ENCODE results near the gene TAGAP.
"Not testable (repeated sequence)": the region's sequence is repeated elsewhere in the genome, so short reads cannot be mapped to it uniquely, and the experiment has no call there.

The TAGAP gene

GRCh38 chr6:159030168-159030567, 14.6 kb downstream of the TAGAP start:
- Histone ChIP-seq H3K36me3 (ENCODE audit: control insufficient read depth in 1 of 2, insufficient read depth in 2 of 2, low read length in 2 of 2) (no peaks in the 10 kb centered on the region), H3K4me1 (ENCODE audit: control insufficient read depth in 1 of 2, insufficient read depth in 2 of 2, low read length in 2 of 2) (no peaks in the 10 kb centered on the region), H3K27me3 (ENCODE audit: low read depth, low read length) (no peaks in the 10 kb centered on the region), H3K9me3 (ENCODE audit: control insufficient read depth in 1 of 2, low read length in 2 of 2) (peaks cover 0 to 3% of the 10 kb centered on the region in 2 donors), H3K4me3 (ENCODE audit: low read depth in 1 of 2, low read length in 2 of 2) (no peak overlapping the region), H3K27ac (ENCODE audit: low read length) (no peak overlapping the region)

GRCh38 chr6:159025224-159025623, 19.6 kb downstream of the TAGAP start:
- H3K36me3 ChIP-seq (ENCODE audit: control insufficient read depth in 1 of 2, insufficient read depth in 2 of 2, low read length in 2 of 2); H3K4me1 ChIP-seq (ENCODE audit: control insufficient read depth in 1 of 2, insufficient read depth in 2 of 2, low read length in 2 of 2); H3K27me3 ChIP-seq (ENCODE audit: low read depth, low read length); H3K27ac ChIP-seq (ENCODE audit: low read length); H3K4me3 ChIP-seq (ENCODE audit: low read depth in 1 of 2, low read length in 2 of 2): not testable (repeated sequence)
- peaks cover 3 to 18% of the 10 kb centered on the region in 2 donors for H3K9me3 ChIP-seq (ENCODE audit: control insufficient read depth in 1 of 2, low read length in 2 of 2)

DNA sequence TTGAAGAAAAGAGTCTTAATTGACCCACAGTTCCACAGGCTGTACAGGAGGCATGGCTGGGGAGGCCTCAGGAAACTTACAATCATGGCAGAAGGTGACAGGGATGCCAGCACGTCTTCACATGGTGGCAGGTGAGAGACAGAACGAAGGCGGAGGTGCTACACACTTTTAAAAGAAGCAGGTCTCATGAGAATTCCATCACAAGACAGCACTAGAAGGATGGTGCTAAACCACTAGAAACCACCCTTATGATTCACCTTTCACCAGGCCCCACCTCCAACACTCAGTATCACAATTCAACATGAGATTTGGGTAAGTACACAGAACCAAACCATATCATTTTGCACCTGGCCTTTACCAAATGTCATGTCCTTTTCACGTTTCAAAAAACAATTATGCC, 20.9 kb downstream of the TAGAP start:
- peaks cover 3 to 18% of the 10 kb centered on the region in 2 donors for H3K9me3 ChIP-seq (ENCODE audit: control insufficient read depth in 1 of 2, low read length in 2 of 2)
- H3K4me1 ChIP-seq (ENCODE audit: control insufficient read depth in 1 of 2, insufficient read depth in 2 of 2, low read length in 2 of 2) = no peaks in the 10 kb centered on the region
- H3K4me3 ChIP-seq (ENCODE audit: low read depth in 1 of 2, low read length in 2 of 2) = no peak overlapping the region
- no peaks in the 10 kb centered on the region for H3K36me3 ChIP-seq (ENCODE audit: control insufficient read depth in 1 of 2, insufficient read depth in 2 of 2, low read length in 2 of 2)
- H3K27me3 ChIP-seq (ENCODE audit: low read depth, low read length) = no peaks in the 10 kb centered on the region
- H3K27ac ChIP-seq (ENCODE audit: low read length) = no peak overlapping the region

- Histone ChIP-seq H3K9me3 (ENCODE audit: control insufficient read depth in 1 of 2, low read length in 2 of 2) (peaks cover 3 to 18% of the 10 kb centered on the region in 2 donors), H3K27ac (ENCODE audit: low read length) (no peak overlapping the region), H3K36me3 (ENCODE audit: control insufficient read depth in 1 of 2, insufficient read depth in 2 of 2, low read length in 2 of 2) (no peaks in the 10 kb centered on the region), H3K4me3 (ENCODE audit: low read depth in 1 of 2, low read length in 2 of 2) (no peak overlapping the region), H3K4me1 (ENCODE audit: control insufficient read depth in 1 of 2, insufficient read depth in 2 of 2, low read length in 2 of 2) (no peaks in the 10 kb centered on the region), H3K27me3 (ENCODE audit: low read depth, low read length) (no peaks in the 10 kb centered on the region)
Observed at GRCh38 chr6:159020011-159020410, 24.8 kb downstream of the TAGAP start.

DNA sequence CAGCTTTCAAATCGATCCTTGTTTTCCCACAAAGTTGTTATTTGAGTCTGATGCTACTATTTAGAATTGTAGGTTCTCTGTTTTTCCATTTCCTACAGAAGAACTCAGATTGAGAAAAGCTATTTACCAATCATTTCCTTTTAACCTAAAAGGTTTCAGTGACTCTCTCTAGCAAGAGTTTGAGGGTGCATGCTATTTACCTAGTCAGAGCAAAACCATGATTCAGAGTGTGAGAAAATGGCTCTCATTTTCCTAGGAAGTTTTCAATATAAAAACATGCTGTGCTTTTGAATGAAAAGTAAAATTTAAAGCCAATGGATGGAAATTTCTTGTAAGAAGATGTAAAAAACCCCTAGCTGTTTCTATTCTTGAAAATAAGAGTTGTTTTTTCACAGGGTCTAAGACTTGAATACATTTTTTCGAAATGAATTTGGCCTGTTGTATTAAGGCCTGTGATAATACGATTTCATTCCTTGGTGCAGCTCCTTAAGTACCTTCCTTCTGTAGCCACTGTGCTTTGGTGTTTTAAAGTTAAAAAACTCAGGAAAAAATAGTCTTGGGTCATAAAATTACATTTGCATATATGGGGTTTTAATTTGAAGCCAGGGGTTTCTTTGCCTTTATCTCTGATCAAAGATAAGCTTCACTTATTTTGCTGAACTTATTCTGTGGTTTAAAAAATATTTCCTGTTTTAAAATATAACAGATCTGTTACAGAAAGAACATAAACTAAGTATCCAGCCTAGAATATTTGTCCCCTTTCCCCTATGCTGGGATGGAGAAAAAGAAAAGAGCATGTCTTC, 26.8 kb downstream of the TAGAP start:
- Histone ChIP-seq H3K4me3 (ENCODE audit: low read depth in 1 of 2, low read length in 2 of 2) (no peak overlapping the region), H3K9me3 (ENCODE audit: control insufficient read depth in 1 of 2, low read length in 2 of 2) (peaks cover 0 to 5% of the 10 kb centered on the region in 2 donors), H3K27me3 (ENCODE audit: low read depth, low read length) (no peaks in the 10 kb centered on the region), H3K4me1 (ENCODE audit: control insufficient read depth in 1 of 2, insufficient read depth in 2 of 2, low read length in 2 of 2) (no peaks in the 10 kb centered on the region), H3K27ac (ENCODE audit: low read length) (no peak overlapping the region), H3K36me3 (ENCODE audit: control insufficient read depth in 1 of 2, insufficient read depth in 2 of 2, low read length in 2 of 2) (no peaks in the 10 kb centered on the region)

GRCh38 chr6:159014406-159014805, 30.4 kb downstream of the TAGAP start:
- no peak overlapping the region for H3K4me3 ChIP-seq (ENCODE audit: low read depth in 1 of 2, low read length in 2 of 2)
- no peak overlapping the region for H3K27ac ChIP-seq (ENCODE audit: low read length)
- no peaks in the 10 kb centered on the region for H3K36me3 ChIP-seq (ENCODE audit: control insufficient read depth in 1 of 2, insufficient read depth in 2 of 2, low read length in 2 of 2)
- H3K27me3 ChIP-seq (ENCODE audit: low read depth, low read length) = no peaks in the 10 kb centered on the region
- H3K9me3 ChIP-seq (ENCODE audit: control insufficient read depth in 1 of 2, low read length in 2 of 2) = peaks cover 0 to 5% of the 10 kb centered on the region in 2 donors
- no peaks in the 10 kb centered on the region for H3K4me1 ChIP-seq (ENCODE audit: control insufficient read depth in 1 of 2, insufficient read depth in 2 of 2, low read length in 2 of 2)

DNA sequence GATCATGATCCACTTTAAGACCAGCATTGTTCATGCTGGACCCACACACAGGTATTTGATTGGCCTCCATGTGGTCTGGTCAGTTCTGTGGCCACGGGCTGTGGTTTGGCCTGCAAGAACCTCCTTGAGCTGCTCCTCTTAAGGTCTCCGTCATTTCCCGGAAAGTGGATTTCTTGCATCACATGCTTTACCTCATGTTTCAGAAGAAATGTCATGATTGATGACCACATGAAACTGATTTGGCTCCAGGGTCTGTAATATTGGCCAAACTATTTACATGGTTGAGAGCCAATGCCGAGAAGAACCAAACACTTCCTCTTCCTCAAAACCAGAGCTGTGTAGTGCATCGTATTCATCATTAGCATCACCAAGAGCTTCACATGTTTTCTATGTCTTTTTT, 31.6 kb downstream of the TAGAP start:
- no peaks in the 10 kb centered on the region for H3K36me3 ChIP-seq (ENCODE audit: control insufficient read depth in 1 of 2, insufficient read depth in 2 of 2, low read length in 2 of 2)
- no peaks in the 10 kb centered on the region for H3K4me1 ChIP-seq (ENCODE audit: control insufficient read depth in 1 of 2, insufficient read depth in 2 of 2, low read length in 2 of 2)
- peaks cover 0 to 5% of the 10 kb centered on the region in 2 donors for H3K9me3 ChIP-seq (ENCODE audit: control insufficient read depth in 1 of 2, low read length in 2 of 2)
- no peak overlapping the region for H3K27ac ChIP-seq (ENCODE audit: low read length)
- no peaks in the 10 kb centered on the region for H3K27me3 ChIP-seq (ENCODE audit: low read depth, low read length)
- H3K4me3 ChIP-seq (ENCODE audit: low read depth in 1 of 2, low read length in 2 of 2) = no peak overlapping the region

GRCh38 chr6:159012201-159012600, 32.6 kb downstream of the TAGAP start:
- Histone ChIP-seq H3K36me3 (ENCODE audit: control insufficient read depth in 1 of 2, insufficient read depth in 2 of 2, low read length in 2 of 2) (no peaks in the 10 kb centered on the region), H3K4me3 (ENCODE audit: low read depth in 1 of 2, low read length in 2 of 2) (no peak overlapping the region), H3K4me1 (ENCODE audit: control insufficient read depth in 1 of 2, insufficient read depth in 2 of 2, low read length in 2 of 2) (no peaks in the 10 kb centered on the region), H3K27ac (ENCODE audit: low read length) (no peak overlapping the region), H3K9me3 (ENCODE audit: control insufficient read depth in 1 of 2, low read length in 2 of 2) (peaks cover 0 to 5% of the 10 kb centered on the region in 2 donors), H3K27me3 (ENCODE audit: low read depth, low read length) (no peaks in the 10 kb centered on the region)

GRCh38 chr6:159010037-159010612, 34.7 kb downstream of the TAGAP start:
- not testable (repeated sequence) for H3K4me3 ChIP-seq (ENCODE audit: low read depth in 1 of 2, low read length in 2 of 2); H3K9me3 ChIP-seq (ENCODE audit: control insufficient read depth in 1 of 2, low read length in 2 of 2); H3K27me3 ChIP-seq (ENCODE audit: low read depth, low read length); H3K4me1 ChIP-seq (ENCODE audit: control insufficient read depth in 1 of 2, insufficient read depth in 2 of 2, low read length in 2 of 2); H3K36me3 ChIP-seq (ENCODE audit: control insufficient read depth in 1 of 2, insufficient read depth in 2 of 2, low read length in 2 of 2); H3K27ac ChIP-seq (ENCODE audit: low read length)

DNA sequence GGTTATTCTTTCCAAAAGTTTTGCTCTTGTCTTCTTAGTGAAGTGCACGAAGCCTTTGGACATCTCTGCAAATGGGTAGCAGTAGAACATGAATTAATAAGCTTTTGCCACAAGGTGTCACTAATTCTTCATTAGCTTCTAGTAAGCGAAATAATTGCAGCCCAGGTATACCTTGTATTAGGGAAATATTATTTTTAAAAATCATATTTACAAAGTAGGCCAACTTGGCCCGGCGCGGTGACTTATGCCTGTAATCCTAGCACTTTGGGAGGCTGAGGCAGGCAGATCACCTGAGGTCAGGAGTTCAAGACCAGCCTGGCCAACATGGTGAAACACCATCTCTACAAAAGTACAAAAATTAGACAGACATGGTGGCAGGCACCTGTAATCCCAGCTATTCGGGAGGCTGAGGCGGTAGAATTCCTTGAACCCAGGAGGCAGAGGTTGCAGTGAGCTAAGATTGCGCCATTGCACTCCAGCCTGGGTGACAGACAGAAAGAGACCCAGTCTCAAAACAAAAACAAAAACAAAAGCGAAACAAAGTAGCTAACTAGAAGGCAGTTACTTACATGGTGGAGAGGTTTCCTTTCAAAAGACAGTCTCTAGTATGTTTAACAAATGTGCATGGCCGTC, 36.0 kb downstream of the TAGAP start:
- Histone ChIP-seq H3K27ac (ENCODE audit: low read length) (no peak overlapping the region), H3K4me3 (ENCODE audit: low read depth in 1 of 2, low read length in 2 of 2) (no peak overlapping the region), H3K9me3 (ENCODE audit: control insufficient read depth in 1 of 2, low read length in 2 of 2) (no peaks in the 10 kb centered on the region), H3K4me1 (ENCODE audit: control insufficient read depth in 1 of 2, insufficient read depth in 2 of 2, low read length in 2 of 2) (no peaks in the 10 kb centered on the region), H3K36me3 (ENCODE audit: control insufficient read depth in 1 of 2, insufficient read depth in 2 of 2, low read length in 2 of 2) (no peaks in the 10 kb centered on the region), H3K27me3 (ENCODE audit: low read depth, low read length) (no peaks in the 10 kb centered on the region)

DNA sequence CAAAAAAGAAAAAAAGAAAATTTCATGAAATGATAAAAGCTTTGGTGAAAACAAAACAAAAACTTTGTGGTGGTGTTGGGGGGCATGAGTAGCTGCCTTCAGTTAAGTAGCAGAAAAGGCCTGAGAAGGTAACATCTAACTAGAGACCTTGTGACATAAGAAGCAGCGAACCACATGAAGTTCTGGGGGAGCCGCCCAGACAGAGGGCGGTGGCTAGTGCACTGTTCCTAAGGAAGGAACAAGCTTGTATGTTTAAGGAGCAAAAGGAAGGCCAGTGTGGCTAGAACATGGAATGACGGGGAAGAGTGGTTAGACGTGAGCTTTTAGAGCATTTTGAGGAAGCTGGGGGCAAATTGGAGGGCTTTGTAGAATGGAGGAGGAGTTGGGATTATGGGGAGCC, 37.3 kb downstream of the TAGAP start:
- no peaks in the 10 kb centered on the region for H3K9me3 ChIP-seq (ENCODE audit: control insufficient read depth in 1 of 2, low read length in 2 of 2)
- no peaks in the 10 kb centered on the region for H3K4me1 ChIP-seq (ENCODE audit: control insufficient read depth in 1 of 2, insufficient read depth in 2 of 2, low read length in 2 of 2)
- no peak overlapping the region for H3K27ac ChIP-seq (ENCODE audit: low read length)
- H3K36me3 ChIP-seq (ENCODE audit: control insufficient read depth in 1 of 2, insufficient read depth in 2 of 2, low read length in 2 of 2) = no peaks in the 10 kb centered on the region
- H3K4me3 ChIP-seq (ENCODE audit: low read depth in 1 of 2, low read length in 2 of 2) = no peak overlapping the region
- no peaks in the 10 kb centered on the region for H3K27me3 ChIP-seq (ENCODE audit: low read depth, low read length)

Measured in muscle layer of duodenum (tissue), 2 donors.